Activated CD8-positive, alpha-beta memory T cell treated with anti-CD3 and anti-CD28 coated beads for 48 hours (primary cell): Measurements from ENCODE around the gene RASAL3.
A peak's percentile ranks its signal among the peaks of the same experiment; 100 is the strongest.
"Not testable (repeated sequence)": the region's sequence is repeated elsewhere in the genome, so short reads cannot be mapped to it uniquely, and the experiment has no call there.

Experiments
- DNase-seq, 3 experiments: peaks; one replicate each; pipeline ENCODE4 v3.0.0-alpha.2; 2020; ENCODE audit warnings: low read depth in 2 of 3, low spot score in 2 of 3

The RASAL3 gene

GRCh38 chr19:15475169-15475568, 10.8 kb upstream of the RASAL3 start:
- DNase-seq = no peak

GRCh38 chr19:15473821-15474220, 9.5 kb upstream of the RASAL3 start:
- DNase-seq = not testable (repeated sequence)

- no peak for DNase-seq
Observed at GRCh38 chr19:15471639-15472101, 7.3 kb upstream of the RASAL3 start.

DNA sequence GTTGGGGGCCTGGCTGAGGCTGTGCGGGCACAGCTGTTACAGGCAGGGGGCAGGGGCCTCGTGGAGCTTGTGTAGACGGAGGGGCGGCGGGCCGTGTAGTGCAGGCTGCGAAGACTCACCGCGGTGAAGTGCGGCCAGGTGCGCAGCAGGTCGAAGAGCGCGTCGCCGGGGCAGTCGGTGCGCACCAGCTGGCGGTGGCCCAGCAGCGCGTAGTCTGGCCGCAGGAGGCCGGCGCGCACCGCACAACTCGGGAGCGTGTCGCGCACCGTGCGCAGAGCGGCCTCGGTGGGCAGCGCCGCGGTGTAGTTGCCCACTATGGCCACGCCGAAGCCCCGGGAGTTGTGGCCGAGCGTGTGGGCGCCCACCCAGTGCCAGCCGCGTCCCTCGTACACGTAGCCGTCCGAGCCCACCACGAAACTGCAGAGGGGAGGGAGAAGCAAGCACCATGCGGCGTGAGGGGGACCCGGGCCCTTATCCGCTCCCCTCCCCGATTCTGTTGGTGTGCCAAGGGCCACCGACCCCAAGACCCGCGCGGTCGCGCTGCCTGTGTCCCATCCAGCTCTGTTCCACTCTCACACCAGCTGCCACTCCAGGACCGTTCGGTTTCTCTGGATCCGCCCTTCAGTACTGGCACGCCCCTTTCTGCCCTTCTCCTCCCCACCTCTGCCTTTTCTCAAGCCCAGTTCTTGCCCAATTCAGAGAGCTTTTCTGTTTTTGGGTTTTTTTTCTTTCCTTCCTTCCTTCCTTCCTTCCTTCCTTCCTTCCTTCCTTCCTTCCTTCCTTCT, 5.4 kb upstream of the RASAL3 start:
- DNase-seq = no peak

GRCh38 chr19:15468675-15469512, 4.5 kb upstream of the RASAL3 start:
- no peak for DNase-seq

GRCh38 chr19:15467734-15468214, 3.4 kb upstream of the RASAL3 start:
- DNase-seq = no peak

DNA sequence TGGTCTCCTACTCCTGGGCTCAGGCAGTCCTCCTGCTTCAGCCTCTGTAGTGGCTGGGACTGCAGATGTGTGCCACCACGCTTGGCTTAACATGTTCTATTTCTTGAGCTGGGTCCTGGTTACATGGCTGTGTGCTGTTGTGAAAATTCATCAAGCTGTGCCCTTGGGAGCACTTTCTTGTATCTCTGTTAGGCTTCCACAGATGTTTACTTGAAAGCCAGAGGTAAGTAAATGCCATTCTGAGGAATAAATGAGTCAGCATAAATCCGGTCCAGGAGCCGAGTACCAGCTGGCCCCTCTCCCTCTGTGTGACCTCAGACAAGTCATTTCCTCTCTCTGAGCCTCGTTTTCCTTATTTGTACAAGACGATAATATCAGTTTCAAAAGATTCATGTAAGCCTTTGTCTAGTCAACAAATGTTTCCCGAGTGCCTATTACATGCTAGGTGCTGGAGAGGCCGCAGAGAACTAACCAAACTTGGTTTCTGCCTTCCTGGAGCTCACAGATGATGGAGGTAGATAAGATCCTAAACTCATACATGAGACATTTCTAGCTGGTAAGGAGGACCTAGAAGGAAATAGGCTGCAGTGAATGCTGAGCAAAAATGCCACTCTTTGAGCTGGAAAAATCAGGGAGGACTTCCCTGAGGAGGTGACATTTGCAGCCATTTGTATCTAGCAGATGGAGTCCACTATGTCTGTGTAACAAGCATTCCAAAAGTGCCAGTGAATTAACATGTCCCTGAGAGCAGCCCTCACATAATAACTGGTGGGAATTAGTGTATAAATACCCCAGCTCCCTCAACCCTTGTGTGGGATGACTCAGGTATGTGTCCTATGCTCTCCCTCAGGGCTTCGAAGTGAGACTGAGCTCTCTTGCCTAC, 2.7 kb upstream of the RASAL3 start:
- peak in 1 of 3 experiments; percentile 31 for DNase-seq

DNA sequence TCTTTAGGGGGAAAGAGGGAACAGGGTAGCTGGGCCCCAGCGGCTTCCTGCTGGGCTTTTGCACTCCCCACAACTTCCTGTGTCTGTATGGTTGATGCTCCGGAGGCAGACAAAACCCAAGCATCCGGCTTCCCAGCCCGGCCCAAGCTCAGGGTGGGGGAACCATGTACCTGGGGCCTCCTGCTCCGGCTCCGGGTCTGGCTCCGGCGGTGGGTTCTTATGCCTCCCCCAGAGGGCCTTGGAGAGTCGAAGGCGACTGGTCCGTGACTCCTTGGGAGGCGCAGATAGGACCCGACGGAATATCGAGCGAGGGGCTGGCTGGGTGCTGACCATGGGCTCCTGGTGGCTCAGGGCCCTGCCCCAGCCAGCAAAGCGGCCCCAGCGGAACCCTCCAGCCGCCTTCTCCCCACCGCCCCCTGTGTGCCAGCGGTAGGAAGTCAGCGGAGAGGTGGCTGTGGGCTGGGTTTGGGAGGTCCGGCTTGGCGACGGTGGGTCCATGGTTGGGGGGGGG, 428 bp downstream of the RASAL3 start:
- peak; percentile 48 to 64 (median 55) for DNase-seq

GRCh38 chr19:15461694-15462093, 2.6 kb downstream of the RASAL3 start:
- DNase-seq = no peak

GRCh38 chr19:15457701-15458484, 6.5 kb downstream of the RASAL3 start:
- DNase-seq = no peak

GRCh38 chr19:15456871-15457700, 7.3 kb downstream of the RASAL3 start:
- DNase-seq = no peak

- no peak for DNase-seq
Observed at GRCh38 chr19:15456441-15456840, 7.9 kb downstream of the RASAL3 start.

DNA sequence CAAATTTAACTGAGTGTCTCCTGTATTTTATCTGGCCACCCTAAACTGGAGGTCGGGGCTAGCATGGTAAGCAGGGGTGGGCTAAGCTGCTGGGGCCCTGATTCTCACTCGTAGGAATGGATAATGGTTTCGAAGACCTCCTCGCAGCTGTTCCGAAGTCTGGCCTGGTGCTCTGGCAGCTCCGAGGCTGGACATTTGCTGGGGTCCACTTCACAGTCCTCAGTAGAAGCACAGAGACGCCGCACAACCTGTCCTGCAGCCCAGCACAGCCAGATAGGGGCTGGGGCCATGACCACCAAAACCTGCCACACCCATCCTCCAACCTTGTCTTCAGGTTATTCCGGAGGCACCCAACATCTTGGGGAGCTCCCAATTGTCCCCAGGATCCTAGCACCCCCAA, 8.3 kb downstream of the RASAL3 start:
- no peak for DNase-seq

DNA sequence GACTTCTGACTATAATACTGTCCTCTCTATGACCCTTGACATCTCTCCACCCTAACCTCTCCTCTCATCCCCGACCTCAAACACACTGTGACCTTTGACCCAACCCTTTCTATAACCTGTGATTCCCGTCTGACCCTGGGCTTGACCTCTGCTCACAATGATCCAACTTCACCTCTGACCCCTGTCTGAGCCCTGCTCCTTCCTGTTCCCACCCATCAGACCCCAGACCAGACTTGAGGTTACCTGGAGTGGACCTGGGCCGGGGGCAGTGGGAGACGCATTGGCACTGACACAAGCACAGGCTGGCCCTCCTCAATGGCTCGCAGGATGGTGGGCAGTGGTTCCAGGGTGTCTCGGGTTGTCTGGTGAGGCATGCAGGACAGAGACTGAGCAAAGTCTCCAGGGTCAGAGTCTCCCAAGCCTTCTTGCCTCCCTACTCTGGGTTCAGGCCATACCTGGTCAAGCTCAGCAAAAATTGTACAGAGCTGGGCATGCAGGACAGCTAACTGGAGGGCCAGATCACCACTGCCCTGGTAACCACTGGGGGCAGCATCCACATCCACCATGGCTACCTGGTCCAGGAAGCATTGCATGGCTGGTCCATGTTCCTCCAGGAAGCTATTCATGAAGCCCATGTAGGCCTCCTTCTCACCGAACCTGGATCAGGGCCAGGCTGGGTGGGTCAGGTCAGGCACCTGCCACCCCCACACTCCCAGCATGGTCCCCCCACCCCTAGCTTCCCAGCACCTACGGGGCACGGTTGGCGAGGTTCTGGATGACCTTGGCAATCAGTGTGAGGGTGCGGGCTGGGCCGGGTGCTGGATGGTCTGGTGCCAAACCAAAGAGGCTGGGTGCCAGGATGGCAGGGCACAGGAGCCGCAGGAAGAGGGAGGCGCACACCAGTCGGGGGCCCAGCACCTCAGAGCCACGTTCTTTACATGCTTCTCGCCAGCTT, 10.2 kb downstream of the RASAL3 start:
- no peak for DNase-seq

- no peak for DNase-seq
Observed at GRCh38 chr19:15453091-15453578, 11.2 kb downstream of the RASAL3 start.

GRCh38 chr19:15452111-15453047, 12.0 kb downstream of the RASAL3 start:
- no peak for DNase-seq

DNA sequence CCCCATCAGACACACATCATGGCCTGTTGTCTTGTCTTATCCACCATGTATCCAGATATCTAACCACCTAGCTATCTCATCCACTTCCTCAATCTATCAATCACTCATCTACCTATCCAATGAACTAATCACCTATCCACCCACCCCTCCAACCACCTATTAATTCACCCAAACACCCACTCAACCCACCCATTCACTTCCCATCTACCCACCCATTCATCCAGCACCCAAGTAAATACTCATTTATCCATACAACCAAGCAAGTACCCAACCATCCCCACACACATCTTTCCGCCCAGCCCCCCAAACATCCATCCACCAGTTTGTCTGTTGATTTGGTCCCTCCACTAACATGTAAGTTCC, 13.8 kb downstream of the RASAL3 start:
- DNase-seq = no peak
